NCI-H82 treated with DMSO at 0.1 percent for 48 hours (cell line): Measurements from ENCODE around the gene DDA1.

Experiments
- DNase-seq: peaks from one replicate; lab custom pipeline; 2025; ENCODE audit not compliant: unreplicated experiment; lab: John Stamatoyannopoulos, UW

The DDA1 gene

DNA sequence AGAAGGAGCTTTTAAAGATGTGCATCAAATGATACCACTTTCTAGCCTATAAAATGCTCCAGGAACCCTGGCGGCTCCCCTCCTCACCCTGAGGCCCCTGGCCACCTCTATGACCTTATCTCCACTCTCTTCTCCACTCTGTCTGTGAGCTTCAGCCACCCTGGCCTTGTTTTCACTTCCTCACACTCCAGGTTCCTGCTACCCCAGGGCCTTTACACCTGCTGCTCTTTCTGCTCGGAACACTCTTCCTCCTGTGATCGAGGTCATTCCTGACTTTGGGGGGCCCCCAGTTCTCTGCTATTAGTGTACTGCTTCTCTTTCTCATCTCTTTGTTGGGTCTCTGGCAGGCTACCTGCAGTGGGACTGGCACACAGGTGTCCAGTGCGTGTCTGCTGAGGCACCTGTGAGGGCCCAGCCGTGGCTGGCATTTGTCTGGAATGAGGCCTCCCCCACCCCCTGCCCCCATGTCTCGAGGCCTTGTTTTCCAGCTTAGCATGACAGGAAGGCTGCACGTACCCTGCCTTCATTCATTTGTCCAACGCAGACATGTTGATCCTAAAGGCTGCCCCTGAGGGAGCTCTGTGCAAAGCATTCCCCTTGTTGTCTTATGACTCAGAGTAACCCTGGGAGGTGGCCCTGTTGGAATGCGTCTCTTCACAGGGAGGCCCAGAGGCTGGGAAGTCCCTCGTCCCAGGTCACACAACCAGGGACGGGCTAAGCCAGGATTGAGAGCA lies 2.3 kb downstream of the DDA1 start:
- no peak for DNase-seq

- DNase-seq: no peak
Measured at GRCh38 chr19:17312189-17313113, 3.1 kb downstream of the DDA1 start.

GRCh38 chr19:17314007-17314593 lies 4.7 kb downstream of the DDA1 start:
- no peak for DNase-seq

DNA sequence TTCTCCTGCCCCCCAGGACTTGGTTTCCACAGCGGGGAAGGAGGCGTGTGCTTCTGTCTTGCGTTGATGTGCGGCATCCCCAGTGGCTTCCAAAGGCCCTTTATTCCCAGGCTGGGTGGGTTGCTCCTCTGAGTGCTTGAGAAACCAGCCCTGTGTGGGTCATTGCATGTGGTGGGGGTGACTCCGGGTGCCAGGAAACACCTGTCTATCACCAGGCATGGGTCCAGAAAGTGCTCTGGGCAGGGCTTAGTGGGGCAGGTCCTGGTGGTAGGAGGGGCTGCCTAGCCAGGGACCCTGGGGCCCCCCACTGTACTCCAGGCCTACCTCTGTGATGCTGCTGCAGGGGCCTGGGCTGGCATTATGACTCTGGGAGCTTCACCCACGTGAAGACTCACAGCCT lies 9.6 kb downstream of the DDA1 start:
- DNase-seq: no peak

GRCh38 chr19:17319473-17320238 lies 10.3 kb downstream of the DDA1 start:
- no peak for DNase-seq

GRCh38 chr19:17320435-17320834 lies 11.1 kb downstream of the DDA1 start:
- DNase-seq: no peak

GRCh38 chr19:17321655-17322489 lies 12.5 kb downstream of the DDA1 start:
- no peak for DNase-seq

DNA sequence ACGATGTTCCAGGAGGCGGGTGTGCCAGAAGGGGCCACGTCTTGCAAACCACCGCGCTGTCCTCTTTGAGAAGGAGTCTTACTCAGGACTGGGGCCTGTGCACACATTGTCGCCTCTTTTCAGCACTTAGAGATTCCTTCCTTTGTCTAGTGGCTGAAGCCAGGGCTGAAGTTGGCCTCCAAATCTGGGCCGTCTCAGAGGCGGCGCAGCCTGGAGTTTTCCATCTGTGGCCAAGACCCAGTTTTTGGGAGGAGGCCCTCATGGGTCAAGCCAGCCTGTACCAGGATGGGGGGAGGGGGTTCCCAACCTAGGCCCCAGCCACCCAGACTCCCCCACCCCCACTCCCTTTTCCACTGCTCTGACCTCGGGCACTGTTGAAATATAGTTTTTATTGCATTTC lies 13.5 kb downstream of the DDA1 start:
- DNase-seq: no peak

- no peak for DNase-seq
Measured at GRCh38 chr19:17323300-17323963, 14.1 kb downstream of the DDA1 start.

DNA sequence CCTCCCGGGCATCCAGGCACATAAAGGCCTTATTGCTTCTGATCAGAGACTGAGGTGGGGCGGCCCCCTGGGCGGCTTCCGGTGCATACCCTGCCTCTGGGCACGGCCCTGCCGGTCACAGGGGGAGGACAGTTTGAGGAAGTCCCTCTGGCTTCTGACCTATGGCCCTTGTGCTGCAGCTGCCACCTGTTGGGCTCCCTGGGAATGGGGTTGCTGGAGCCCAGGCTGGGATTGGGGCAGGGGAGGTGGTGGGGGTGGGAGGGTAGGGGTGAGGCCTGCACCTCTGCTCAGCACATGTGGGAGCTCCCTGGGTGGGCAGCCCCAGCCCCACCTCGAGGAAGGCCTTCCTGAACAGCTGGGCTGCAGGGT lies 14.6 kb downstream of the DDA1 start:
- DNase-seq: no peak

DNA sequence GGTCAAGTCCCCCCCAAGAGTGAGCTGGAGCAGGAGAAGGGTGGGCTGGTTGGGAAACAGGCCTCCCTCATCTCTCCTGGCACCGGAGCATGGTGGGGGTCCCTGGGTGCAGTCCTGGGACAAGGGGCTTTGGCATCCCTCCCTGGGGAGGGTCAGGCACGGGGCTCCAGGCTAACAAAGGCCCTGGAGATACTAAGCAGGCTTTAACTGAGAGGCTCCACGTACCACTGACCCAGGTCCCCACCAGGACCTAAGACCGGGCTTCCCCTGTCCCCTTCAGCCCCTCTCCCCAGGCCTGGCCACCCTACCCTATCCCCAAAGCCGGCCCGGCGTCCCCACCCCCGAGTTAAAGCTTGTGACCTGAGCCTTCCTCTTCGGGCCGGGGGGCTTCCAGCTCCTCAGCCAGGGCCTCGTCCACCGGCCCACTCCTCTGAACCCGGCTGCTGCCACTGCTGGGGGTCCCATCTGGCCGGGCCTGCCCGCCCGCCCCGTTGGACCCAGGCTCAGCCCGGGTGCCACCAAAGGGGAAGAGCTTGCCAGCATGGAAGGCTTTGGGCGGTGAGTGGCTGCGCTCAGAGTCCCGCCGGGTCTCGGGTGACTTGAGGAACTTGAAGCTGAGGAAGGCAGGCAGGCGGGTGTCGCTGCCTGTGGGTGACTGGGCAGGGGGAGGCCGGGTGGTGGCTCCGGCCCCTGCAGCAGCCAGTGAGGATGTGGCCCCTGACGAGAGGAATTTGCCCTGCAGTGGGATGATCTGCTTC lies 15.2 kb downstream of the DDA1 start:
- no peak for DNase-seq

DNA sequence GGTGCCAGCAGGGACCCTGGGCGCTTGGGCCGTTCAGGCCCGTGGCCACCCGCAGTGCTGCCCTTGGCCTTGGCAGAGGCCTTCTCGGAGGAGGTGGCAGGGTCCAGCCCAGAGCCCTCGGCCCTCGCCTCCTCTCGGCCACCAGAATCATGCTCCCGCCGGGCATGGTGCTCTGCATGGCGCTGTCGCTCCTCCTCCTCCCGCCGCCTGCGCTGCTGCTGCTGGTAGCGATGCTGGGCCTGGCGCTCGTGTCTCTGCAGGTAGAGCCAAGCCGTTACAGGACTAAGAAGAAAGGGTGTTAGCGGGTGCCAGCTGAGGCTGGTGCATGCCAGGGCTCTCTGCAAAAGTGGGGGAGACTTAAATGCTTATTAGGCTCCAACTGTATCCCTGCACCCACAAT lies 15.8 kb downstream of the DDA1 start:
- no peak for DNase-seq

GRCh38 chr19:17325881-17326594 lies 16.7 kb downstream of the DDA1 start:
- DNase-seq: no peak

DNA sequence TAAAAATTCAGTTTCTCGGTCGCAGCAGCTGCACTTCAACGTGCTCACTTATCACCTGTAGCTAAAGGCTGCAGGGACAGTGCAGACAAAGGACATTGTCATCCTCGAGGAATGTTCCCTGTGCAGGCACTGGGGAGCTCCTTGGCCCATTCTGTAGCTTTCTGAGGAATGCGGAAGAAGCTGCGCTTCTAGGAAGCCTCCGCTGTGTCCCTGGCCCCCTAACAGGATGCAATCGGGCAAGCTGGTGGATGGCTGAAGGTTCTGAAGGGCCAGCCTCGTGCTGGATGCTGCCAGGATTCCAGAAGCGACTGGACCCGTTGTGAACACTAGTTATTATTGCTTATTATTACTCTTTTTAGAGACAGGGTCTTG lies 17.2 kb downstream of the DDA1 start:
- no peak for DNase-seq

DNA sequence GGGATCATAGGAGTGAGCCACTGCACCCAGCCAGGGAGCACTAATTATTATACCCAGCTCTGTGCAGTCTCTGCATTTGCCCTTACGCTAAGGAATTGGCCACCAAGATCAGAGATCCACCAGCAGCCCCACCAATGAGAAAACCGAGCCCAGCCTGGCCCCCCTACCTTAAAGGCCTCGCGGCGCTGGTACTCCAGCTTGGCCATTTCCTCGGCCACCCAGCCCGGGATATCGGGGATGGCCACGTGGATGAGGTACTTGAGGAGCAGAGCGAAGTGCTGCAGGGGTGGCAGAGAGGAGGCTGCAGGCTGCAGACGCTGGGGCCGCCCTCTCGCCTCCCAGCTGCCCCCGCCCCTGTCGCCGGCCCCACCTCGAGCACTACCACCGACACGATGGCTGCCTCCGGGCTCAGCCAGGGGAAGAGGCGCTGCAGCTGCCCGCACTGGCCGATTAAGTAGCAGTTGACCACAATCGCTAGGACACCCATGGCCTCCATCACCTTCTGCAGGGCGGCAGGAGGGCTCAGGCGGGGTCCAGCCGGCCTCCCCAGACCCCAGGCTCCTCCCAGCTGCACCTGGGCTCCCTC lies 17.8 kb downstream of the DDA1 start:
- no peak for DNase-seq

DNA sequence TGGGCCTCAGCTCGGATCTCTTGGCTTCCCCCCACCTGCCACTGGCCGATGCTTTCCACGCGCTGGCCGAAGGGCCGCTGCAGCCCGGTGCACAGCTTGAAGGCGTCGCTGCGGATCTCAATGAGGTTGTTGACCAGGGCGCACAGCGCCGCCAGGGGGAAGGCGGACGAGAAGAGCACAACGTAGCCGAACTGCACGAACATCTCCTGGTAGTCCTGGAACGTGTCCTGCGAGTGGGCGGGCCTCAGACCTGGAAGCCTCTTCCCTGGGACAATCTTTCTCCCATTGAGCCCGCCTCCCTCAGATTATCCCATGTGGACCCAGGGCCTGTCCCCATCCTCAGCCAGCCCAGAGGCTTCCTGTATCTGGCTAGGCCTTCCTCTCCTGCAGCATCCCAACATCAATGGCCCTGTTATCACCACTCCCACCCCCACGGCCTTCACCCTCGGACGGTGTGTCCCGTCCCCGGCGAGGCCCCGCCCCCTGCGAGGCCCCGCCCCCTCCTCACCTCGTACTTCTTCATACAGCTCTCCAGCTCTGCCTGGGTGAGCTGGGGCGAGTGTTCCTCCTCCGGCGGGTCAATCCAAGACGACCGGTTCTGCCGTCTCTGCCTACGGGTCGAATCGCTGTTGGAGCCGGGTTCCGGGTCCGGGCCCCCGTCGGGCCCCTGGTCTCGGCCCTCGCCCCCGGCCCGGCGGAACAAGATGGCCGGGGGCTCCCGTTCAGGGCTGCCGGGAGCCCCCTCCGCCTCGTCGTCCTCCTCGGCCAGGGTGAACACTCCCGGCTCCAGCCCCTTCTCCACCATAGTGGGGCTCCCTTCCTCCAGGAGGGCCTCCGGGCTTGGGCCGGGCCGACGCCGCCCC lies 18.5 kb downstream of the DDA1 start:
- DNase-seq: no peak
